Astrocyte of the spinal cord (primary cell): ENCODE results near the gene RINT1.

Source experiments
- DNase-seq: peaks from one replicate; pipeline ENCODE4 v3.0.0; 2011; ENCODE audit warnings: low read depth, low spot score
- H3K4me3 ChIP-seq: 2 replicates; pipeline ENCODE4 v1.5.1; 2011; ENCODE audit warnings: low read depth, mild to moderate bottlenecking, low read length, moderate library complexity
- in situ Hi-C: cut with HindIII; loops from 2 replicates; pipeline ENCODE4 v1.10.0; 2017; ENCODE audit warnings: low sequenced_read_pairs
- TF ChIP-seq, protein P1 (sequence below): IDR thresholded peaks from 2 replicates; pipeline ENCODE4 v1.5.1; 2012; ENCODE audit warnings: low read depth, mild to moderate bottlenecking, low read length, inconsistent platforms

The RINT1 gene

DNA sequence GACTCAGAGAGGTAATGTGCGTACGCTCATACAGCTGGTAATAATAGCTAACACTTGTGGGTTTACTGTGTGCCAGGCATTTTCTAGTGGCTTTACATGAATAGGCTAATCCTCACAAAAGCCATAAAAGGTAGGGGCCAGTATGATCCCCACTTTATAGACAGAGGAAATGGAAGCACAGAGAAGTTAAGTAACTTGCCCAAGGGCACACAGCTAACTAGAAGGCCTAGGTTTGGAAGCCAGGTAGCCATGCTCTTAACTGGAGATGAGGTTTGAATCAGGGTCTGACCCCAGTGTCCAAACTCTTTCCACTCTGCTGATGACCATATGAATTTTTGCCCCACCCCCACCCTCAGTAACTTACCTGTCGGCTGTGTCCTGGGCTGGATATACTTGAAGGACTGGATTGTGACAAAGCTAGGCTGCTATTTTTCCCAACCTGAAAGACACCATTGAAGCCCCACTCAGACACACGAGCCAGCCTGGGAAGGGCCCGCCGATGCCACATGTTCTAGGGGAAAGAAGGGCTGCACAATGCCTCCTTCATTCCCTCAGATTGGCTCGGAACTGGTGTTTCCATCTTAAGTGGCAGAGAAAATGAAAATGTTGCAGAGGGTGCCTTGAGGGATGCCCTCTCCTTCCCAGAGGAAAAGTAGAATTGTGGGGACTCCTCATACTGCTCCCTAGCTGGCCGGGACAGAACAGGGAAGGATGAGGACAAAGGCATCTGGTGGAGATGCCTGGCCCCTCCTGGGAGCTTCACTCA, 78.3 kb downstream of the RINT1 start:
- H3K4me3 ChIP-seq, result no peak overlapping the region
- TF ChIP-seq, protein P1, sequence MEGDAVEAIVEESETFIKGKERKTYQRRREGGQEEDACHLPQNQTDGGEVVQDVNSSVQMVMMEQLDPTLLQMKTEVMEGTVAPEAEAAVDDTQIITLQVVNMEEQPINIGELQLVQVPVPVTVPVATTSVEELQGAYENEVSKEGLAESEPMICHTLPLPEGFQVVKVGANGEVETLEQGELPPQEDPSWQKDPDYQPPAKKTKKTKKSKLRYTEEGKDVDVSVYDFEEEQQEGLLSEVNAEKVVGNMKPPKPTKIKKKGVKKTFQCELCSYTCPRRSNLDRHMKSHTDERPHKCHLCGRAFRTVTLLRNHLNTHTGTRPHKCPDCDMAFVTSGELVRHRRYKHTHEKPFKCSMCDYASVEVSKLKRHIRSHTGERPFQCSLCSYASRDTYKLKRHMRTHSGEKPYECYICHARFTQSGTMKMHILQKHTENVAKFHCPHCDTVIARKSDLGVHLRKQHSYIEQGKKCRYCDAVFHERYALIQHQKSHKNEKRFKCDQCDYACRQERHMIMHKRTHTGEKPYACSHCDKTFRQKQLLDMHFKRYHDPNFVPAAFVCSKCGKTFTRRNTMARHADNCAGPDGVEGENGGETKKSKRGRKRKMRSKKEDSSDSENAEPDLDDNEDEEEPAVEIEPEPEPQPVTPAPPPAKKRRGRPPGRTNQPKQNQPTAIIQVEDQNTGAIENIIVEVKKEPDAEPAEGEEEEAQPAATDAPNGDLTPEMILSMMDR, result no peak
- in situ Hi-C loops, result no loop called here
- DNase-seq, result no peak

GRCh38 chr7:105611856-105612775, 80.1 kb downstream of the RINT1 start:
- in situ Hi-C loops, result no loop called here
- TF ChIP-seq, protein P1, result no peak
- no peak overlapping the region for H3K4me3 ChIP-seq
- DNase-seq, result peak; percentile 59

GRCh38 chr7:105612806-105613205, 80.8 kb downstream of the RINT1 start:
- no peak overlapping the region for H3K4me3 ChIP-seq
- DNase-seq, result no peak
- in situ Hi-C loops, result no loop called here
- TF ChIP-seq, protein P1, result no peak

- in situ Hi-C loops, result no loop called here
- TF ChIP-seq, protein P1, result no peak
Observed at GRCh38 chr7:105613611-105614330, 81.8 kb downstream of the RINT1 start.

GRCh38 chr7:105614341-105614840, 82.4 kb downstream of the RINT1 start:
- in situ Hi-C loops, result no loop called here
- no peak overlapping the region for H3K4me3 ChIP-seq
- TF ChIP-seq, protein P1, result no peak
- DNase-seq, result no peak

More at GRCh38 chr7:105613611-105614330, 81.8 kb downstream of the RINT1 start:
- no peak for DNase-seq
- H3K4me3 ChIP-seq, result no peak overlapping the region
